Right lobe of liver (tissue), 4 donors: ENCODE results near the gene PEF1.

Experiments used
- POLR2A ChIP-seq: fragments of 450-650 bp; IDR thresholded peaks from one replicate; pipeline ENCODE4 v1.6.1; 2017; ENCODE audit warnings: antibody characterized with exemption, mild to moderate bottlenecking
- TF ChIP-seq, protein P1 (sequence below), 4 donors: fragments of 200-600 bp in 3 of 4; fragments of 450-650 bp in 1 of 4; IDR thresholded peaks; one replicate each; pipeline versions ENCODE4 v1.5.1 to v1.8.0; 2016 to 2022; ENCODE audit warnings: antibody characterized with exemption in 4 of 4, mild to moderate bottlenecking in 2 of 4
- donor health status: DM: no; HTN: no; CAD: no.
- donor health status: DM: no; HTN: no; CAD: no.
- donor health status: DM: no; HTN: yes; CAD: no.

DNA sequence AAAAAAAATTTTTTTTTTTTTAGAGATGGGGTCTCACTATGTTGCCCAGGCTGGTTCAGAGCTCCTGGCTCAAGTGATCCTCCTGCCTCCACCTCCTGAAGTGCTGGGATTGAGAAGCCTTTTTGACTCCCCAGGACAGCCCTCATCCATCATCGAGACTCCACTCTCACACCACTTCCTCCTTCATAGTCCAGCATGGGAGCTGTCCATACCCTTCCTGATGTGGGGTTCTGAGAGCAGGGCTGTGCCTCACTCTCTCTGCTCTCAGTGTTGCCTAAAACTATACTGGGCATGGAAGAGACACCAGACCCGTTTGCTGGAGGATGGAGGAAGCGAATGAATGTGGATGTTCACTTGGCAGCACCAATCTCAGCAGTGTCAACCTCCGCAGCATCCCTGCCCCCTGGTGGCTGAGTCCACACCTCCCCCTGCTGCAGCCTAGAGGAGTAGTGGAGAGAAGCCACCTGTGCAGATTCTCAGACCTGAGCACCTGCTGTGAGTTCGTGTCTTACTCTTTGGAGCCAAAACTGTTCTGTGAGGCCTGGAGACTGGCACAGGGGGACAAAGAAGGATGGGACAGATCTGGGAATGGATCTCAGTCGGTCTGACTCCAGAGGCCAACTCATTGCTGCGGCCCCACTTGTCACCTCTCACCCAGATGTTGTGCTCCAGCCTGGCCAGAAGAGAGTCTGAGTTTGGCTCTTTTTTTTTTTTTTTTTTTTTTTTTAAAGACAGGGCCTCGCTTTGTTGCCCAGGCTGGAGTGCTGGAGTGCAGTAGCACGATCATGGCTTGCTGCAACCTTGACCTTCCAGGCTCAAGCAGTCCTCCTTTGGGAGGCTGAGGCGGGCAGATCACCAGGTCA is 50.7 kb downstream of the PEF1 start:
- TF ChIP-seq, protein P1, sequence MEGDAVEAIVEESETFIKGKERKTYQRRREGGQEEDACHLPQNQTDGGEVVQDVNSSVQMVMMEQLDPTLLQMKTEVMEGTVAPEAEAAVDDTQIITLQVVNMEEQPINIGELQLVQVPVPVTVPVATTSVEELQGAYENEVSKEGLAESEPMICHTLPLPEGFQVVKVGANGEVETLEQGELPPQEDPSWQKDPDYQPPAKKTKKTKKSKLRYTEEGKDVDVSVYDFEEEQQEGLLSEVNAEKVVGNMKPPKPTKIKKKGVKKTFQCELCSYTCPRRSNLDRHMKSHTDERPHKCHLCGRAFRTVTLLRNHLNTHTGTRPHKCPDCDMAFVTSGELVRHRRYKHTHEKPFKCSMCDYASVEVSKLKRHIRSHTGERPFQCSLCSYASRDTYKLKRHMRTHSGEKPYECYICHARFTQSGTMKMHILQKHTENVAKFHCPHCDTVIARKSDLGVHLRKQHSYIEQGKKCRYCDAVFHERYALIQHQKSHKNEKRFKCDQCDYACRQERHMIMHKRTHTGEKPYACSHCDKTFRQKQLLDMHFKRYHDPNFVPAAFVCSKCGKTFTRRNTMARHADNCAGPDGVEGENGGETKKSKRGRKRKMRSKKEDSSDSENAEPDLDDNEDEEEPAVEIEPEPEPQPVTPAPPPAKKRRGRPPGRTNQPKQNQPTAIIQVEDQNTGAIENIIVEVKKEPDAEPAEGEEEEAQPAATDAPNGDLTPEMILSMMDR (IDR thresholded peaks at IDR 0.05) = peak; percentile 90 to 96 (median 92)
- TF ChIP-seq POLR2A = no peak
